D721Med (cell line): Measurements from ENCODE around the gene GCK.

ENCODE experiments used
- DNase-seq: peaks from one replicate; pipeline ENCODE4 v3.0.0; 2011; ENCODE audit warnings: low spot score; ENCODE audit not compliant: insufficient read length
- FAIRE-seq: peaks from 2 replicates; lab custom pipeline; 2011; peaks lifted over from hg19 to GRCh38; lab: Jason Lieb, UNC
- CTCF ChIP-seq: IDR thresholded peaks from 2 replicates; pipeline ENCODE4 v1.5.1; 2012; ENCODE audit warnings: mild to moderate bottlenecking, control low read depth; ENCODE audit not compliant: insufficient read depth; ENCODE audit errors: missing control alignments

GCK gene

DNA sequence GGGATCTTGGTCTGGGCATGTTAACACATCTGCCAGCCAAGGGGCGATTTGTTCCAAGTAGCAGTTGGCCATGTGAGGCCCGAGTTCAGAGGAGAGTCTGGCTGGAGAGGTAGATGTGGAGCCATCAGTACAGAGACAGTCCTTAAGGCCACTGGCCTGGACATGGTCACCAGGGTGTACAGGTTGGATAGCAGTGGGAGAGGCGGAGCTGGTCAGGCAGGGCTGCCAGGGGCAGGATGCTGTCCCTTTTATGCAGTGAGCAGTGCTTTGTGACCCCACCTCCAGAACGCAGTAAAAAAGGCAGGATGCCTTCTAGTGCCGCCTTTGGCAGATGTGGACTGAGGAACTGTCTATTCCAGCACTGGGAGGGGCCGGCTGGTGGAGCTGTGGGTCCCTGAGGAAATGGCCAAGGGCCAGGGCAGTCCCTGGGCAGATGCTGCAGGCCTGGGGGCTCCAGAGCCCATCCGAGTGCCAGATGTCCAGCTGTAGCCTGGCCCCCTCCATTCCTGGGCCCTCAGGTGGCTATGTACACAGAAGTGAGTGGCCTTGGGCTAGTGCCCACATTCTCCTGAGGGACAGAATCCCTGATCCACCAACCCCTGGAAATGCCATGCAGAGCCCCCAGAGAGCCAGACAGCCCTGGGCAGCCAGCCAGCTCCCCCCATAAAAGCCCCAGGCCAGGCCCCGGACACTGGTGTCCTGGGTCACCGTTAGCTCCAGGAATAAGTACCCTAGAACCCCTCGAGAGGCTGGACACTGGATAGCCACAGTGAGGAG, 31.0 kb downstream of the GCK start:
- no peak for DNase-seq
- FAIRE-seq = no peak

GRCh38 chr7:44157116-44158080, 31.8 kb downstream of the GCK start:
- TF ChIP-seq CTCF = no peak

More for the DNA sequence above, 31.0 kb downstream of the GCK start:
- no peak for TF ChIP-seq CTCF

DNA sequence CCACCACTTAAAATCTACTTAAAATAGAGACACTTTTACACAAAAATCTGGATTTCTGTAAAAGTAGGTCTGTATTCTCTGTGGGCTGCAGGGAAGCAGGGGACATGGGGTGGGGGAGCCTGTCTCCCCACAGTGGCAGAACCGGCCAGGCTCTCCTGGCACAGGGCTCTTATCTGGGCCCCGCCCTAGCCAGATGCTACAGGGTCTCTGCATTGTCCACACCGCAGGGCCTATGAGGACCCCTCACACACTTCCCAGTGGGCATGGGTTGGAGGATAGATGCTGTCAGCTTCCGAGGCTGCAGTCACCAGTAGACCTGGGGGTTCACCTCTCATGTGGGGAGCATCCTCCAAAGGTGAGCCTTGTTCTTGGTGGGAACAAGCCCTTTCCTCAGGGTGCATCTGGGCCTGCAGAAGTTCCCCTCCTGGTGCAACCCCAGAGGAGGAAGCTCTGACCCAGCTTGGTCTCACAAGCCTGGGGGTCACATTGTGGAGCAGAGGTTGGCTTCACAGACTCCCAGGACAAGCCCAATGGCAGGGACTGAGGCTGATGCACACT, 32.7 kb downstream of the GCK start:
- FAIRE-seq = no peak
- TF ChIP-seq CTCF = no peak

More at GRCh38 chr7:44157116-44158080, 31.8 kb downstream of the GCK start:
- FAIRE-seq (no peak), DNase-seq (no peak)

GRCh38 chr7:44155191-44156185, 33.8 kb downstream of the GCK start:
- DNase-seq = no peak
- FAIRE-seq = no peak
- no peak for TF ChIP-seq CTCF

More for the DNA sequence above, 32.7 kb downstream of the GCK start:
- no peak for DNase-seq

DNA sequence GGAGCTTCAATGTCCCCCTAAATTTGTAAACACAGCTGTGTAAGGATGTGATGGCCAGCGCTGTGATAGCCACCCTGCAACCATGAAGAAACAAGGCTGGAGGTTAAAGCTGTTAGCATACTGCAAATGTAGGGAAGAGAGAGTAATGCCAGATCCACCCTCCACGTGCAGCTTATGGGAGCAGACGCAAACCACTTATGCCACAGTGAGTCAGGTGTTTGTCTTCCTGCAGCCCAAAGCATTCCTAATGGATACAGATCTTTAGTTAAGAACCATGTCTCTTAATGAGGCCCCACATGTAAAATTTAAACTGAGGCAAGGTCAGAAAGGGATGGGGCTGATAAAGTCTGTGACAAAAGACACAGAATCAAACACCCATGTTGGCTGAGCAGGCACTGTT, 34.5 kb downstream of the GCK start:
- no peak for DNase-seq
- TF ChIP-seq CTCF = no peak
- no peak for FAIRE-seq

- DNase-seq (no peak), FAIRE-seq (no peak)
- no peak for TF ChIP-seq CTCF
Measured at GRCh38 chr7:44153948-44154335, 35.3 kb downstream of the GCK start.
